Astrocyte of the cerebellum (primary cell): ENCODE measurements around the gene CLSTN2.

Experiments
- DNase-seq: peaks from one replicate; pipeline ENCODE4 v3.0.0-alpha.2; 2011; ENCODE audit warnings: low read depth
- H3K4me3 ChIP-seq: 2 replicates; pipeline ENCODE4 v1.5.1; 2011; ENCODE audit warnings: mild to moderate bottlenecking, low read depth, low read length, moderate library complexity
- CTCF ChIP-seq: IDR thresholded peaks from 2 replicates; pipeline ENCODE4 v1.5.1; 2012; ENCODE audit warnings: low read length, low read depth, moderate library complexity, mild to moderate bottlenecking; ENCODE audit errors: missing control alignments
- in situ Hi-C: cut with HindIII; loops from 2 replicates; pipeline ENCODE4 v1.10.0; 2017; ENCODE audit warnings: low sequenced_read_pairs

The CLSTN2 gene

GRCh38 chr3:140023616-140024530 is 88.9 kb downstream of the CLSTN2 start:
- no peak overlapping the region for H3K4me3 ChIP-seq
- in situ Hi-C loops, result no loop called here
- no peak for TF ChIP-seq CTCF
- DNase-seq, result no peak

GRCh38 chr3:140031170-140031569 is 96.2 kb downstream of the CLSTN2 start:
- in situ Hi-C loops, result no loop called here
- H3K4me3 ChIP-seq, result no peak overlapping the region
- DNase-seq, result peak; percentile 27
- no peak for TF ChIP-seq CTCF

GRCh38 chr3:140034058-140034457 is 99.1 kb downstream of the CLSTN2 start:
- DNase-seq, result no peak
- in situ Hi-C loops, result no loop called here
- TF ChIP-seq CTCF, result no peak
- no peak overlapping the region for H3K4me3 ChIP-seq

GRCh38 chr3:140035871-140036270 is 100.9 kb downstream of the CLSTN2 start:
- DNase-seq, result no peak
- TF ChIP-seq CTCF, result no peak
- in situ Hi-C loops, result no loop called here
- H3K4me3 ChIP-seq, result no peak overlapping the region

GRCh38 chr3:140050396-140050795 is 115.4 kb downstream of the CLSTN2 start:
- no peak for DNase-seq
- TF ChIP-seq CTCF, result no peak
- in situ Hi-C loops, result no loop called here
- no peak overlapping the region for H3K4me3 ChIP-seq

GRCh38 chr3:140051019-140051957 is 116.3 kb downstream of the CLSTN2 start:
- no peak for DNase-seq
- in situ Hi-C loops, result no loop called here
- H3K4me3 ChIP-seq, result no peak overlapping the region
- peak; percentile 61 for TF ChIP-seq CTCF
